ENCODE results near the gene ITPRID2. TPM values are rescaled to one million over a fixed set of nuclear protein-coding genes. Genes with fewer than 3 reads are reported as not detected.

ITPRID2 gene
- total and polyA plus RNA-seq, 10 of the 15 experiments (the other 5 are each of a cell fraction or from before 2014, with no cell fraction given), result 4.7 to 23.7 (median 13.1) TPM

GRCh38 chr2:181907635-181908034, 16.1 kb downstream of the ITPRID2 start:
- H3K4me3 ChIP-seq, result no peak overlapping the region
- no peaks in the 10 kb centered on the region for H3K9me3 ChIP-seq (replicated peaks; ENCODE audit: control insufficient read depth, insufficient read depth, low read length)
- TF ChIP-seq RUNX3 (IDR thresholded peaks at IDR 0.05; ENCODE audit: low read length) (no peak), SREBF2 (IDR thresholded peaks at IDR 0.05; ENCODE audit: low read length) (no peak), ETV6 (conservative IDR thresholded peaks at IDR 0.05 in 1 of 2, IDR thresholded peaks at IDR 0.05 in 1 of 2; ENCODE audit: borderline replicate concordance in 1 of 2, low read depth in 1 of 2) (no peak), POU2F2 (IDR thresholded peaks at IDR 0.05; ENCODE audit: borderline replicate concordance, low read depth, low read length) (no peak), IKZF2 (IDR thresholded peaks at IDR 0.05) (no peak), NR2C1 (IDR thresholded peaks at IDR 0.05) (no peak), SMARCA5 (IDR thresholded peaks at IDR 0.05) (no peak), JUND (IDR thresholded peaks at IDR 0.05; ENCODE audit: low read depth, low read length) (no peak), SIX5 (IDR thresholded peaks at IDR 0.05; ENCODE audit: low read depth, low read length, severe bottlenecking) (no peak), ZNF622 (IDR thresholded peaks at IDR 0.05) (no peak), ATF3 (IDR thresholded peaks at IDR 0.05; ENCODE audit: borderline replicate concordance, extremely low read depth, low read depth, low read length) (no peak), ELK1 (IDR thresholded peaks at IDR 0.05; ENCODE audit: low read depth, low read length) (no peak)
- H3K4me1 ChIP-seq (ENCODE audit: control insufficient read depth, insufficient read depth, low read length), result peaks cover 20% of the 10 kb centered on the region; the same call in 1 of the 2 replicates
- RAD21 ChIA-PET (ENCODE audit: unreplicated experiment), result interaction anchor here (1.0 kb wide), 1 partner anchor 9 kb away, joined by 4 read pairs; no protein-coding TSS in a partner anchor
- no TSS peak for BruUV-seq (replicated peaks)
- H2AFZ ChIP-seq (ENCODE audit: control insufficient read depth, low read depth, low read length), result no peak overlapping the region
- WGBS (ENCODE audit: insufficient coverage, insufficient replicate concordance, low lambda C conversion rate, missing lambda C conversion rate), result 100% methylated on average over 1 of the region's 1 CpG
- CTCF ChIA-PET, result interaction anchor here (1.0 to 1.1 kb wide), 3 partner anchors 10 to 167 kb away, joined by 3 to 8 read pairs (median 6); no protein-coding TSS in a partner anchor
- no peak overlapping the region for H3K4me2 ChIP-seq (ENCODE audit: control insufficient read depth, insufficient read depth)
- H4K20me1 ChIP-seq (ENCODE audit: control insufficient read depth, insufficient read depth), result no peaks in the 10 kb centered on the region
- in situ Hi-C loops (cut with MboI), result no loop called here
- POLR2A ChIA-PET, result no interaction called here
- no peak for FAIRE-seq
- SMC1A ChIA-PET (ENCODE audit: uncharacterized antibody, unreplicated experiment), result interaction anchor here (1.3 kb wide), 1 partner anchor 10 kb away, joined by 3 read pairs; no protein-coding TSS in a partner anchor
- DNase-seq (ENCODE audit: low read depth, low spot score), result no peak
- no peaks in the 10 kb centered on the region for H3K27me3 ChIP-seq (replicated peaks in 1 of 2; ENCODE audit: control insufficient read depth in 2 of 2, insufficient read depth in 2 of 2, low read length in 1 of 2)
- ATAC-seq, result no peak
- intact Hi-C loops (cut with micrococcal nuclease; ENCODE audit: unreplicated experiment), result loop anchor here (10.0 kb wide), 2 partner anchors 453 to 813 kb away; partner anchors contain the start of gene ITGA4
- H3K36me3 ChIP-seq (ENCODE audit: control insufficient read depth in 2 of 2, insufficient read depth in 2 of 2, low read length in 1 of 2), result peaks cover 0 to 2% of the 10 kb centered on the region in 2 experiments; a peak in 1 of 4 replicates
- H3K27ac ChIP-seq (ENCODE audit: control insufficient read depth, insufficient read depth), result no peak overlapping the region
- no peaks in the 10 kb centered on the region; the same call in 1 of the 2 replicates for H3K79me2 ChIP-seq (ENCODE audit: control insufficient read depth, insufficient read depth, low read length)
- H3K9ac ChIP-seq (ENCODE audit: control insufficient read depth, insufficient read depth, low read length), result no peak overlapping the region
